NT2/D1 (cell line): Measurements from ENCODE around the gene CEP89.

Experiments
- SUZ12 ChIP-seq: IDR thresholded peaks from 2 replicates; pipeline ENCODE4 v1.6.1; 2011; ENCODE audit not compliant: insufficient read length, insufficient read depth; ENCODE audit errors: extremely low read depth
- YY1 ChIP-seq: IDR thresholded peaks from 2 replicates; pipeline ENCODE4 v1.6.1; 2011; ENCODE audit not compliant: insufficient read length, insufficient read depth
- ZNF274 ChIP-seq: IDR thresholded peaks from 2 replicates; pipeline ENCODE4 v1.6.1; 2011; ENCODE audit warnings: mild to moderate bottlenecking, low read depth, low read length

GRCh38 chr19:32928806-32929205, 43.0 kb downstream of the CEP89 start:
- TF ChIP-seq ZNF274 (no peak), YY1 (no peak), SUZ12 (no peak)
